CD4-positive, alpha-beta T cell (primary cell): ENCODE measurements around the gene DCAF4. TPM values are rescaled to one million over a fixed set of nuclear protein-coding genes. Genes with fewer than 3 reads are reported as not detected.

Experiments used
- ATAC-seq: fragments of 200-7000 bp; cut with Tn5 transposase; one replicate; pipeline ENCODE4 v1.10.0; 2022; ENCODE audit warnings: mild to moderate bottlenecking; ENCODE audit not compliant: poor library complexity
- CTCF ChIA-PET: fragments of 350-600 bp; sonication (Branson Sonifier 250); formaldehyde crosslinking; loops from one replicate; lab custom pipeline; 2021; ENCODE audit warnings: antibody characterized with exemption, inconsistent platforms; lab: Charles Lee
- POLR2A ChIA-PET: fragments of 350-600 bp; sonication (Branson Sonifier 250); formaldehyde crosslinking; loops from one replicate; lab custom pipeline; 2021; ENCODE audit warnings: antibody characterized with exemption, inconsistent platforms; lab: Charles Lee
- DNase-seq, 14 experiments: peaks; one replicate each; pipeline ENCODE4 v3.0.0-alpha.2; 2013 to 2020; ENCODE audit warnings: mixed read lengths in 2 of 14
- H3K27ac ChIP-seq, 2 donors: one replicate each; pipeline versions ENCODE4 v1.5.1 to v1.7.0; 2013; ENCODE audit warnings: low read length in 2 of 2, low read depth in 1 of 2, mild to moderate bottlenecking in 1 of 2
- H3K27me3 ChIP-seq, 2 experiments: 1 replicate in 1 of 2; 2 replicates in 1 of 2; pipeline versions ENCODE4 v1.6.1 to v1.7.0; 2013; ENCODE audit warnings: low read length in 2 of 2, control low read depth in 1 of 2, mild to moderate bottlenecking in 1 of 2, moderate library complexity in 1 of 2; ENCODE audit not compliant: insufficient read depth in 2 of 2, control insufficient read depth in 1 of 2
- H3K36me3 ChIP-seq: one replicate; pipeline ENCODE4 v1.6.1; 2013; ENCODE audit warnings: low read length, control low read depth; ENCODE audit not compliant: insufficient read depth
- H3K4me1 ChIP-seq: one replicate; pipeline ENCODE4 v1.6.1; 2013; ENCODE audit warnings: low read length, control low read depth; ENCODE audit not compliant: insufficient read depth
- H3K4me3 ChIP-seq: one replicate; pipeline ENCODE4 v1.5.1; 2013; ENCODE audit warnings: mild to moderate bottlenecking, low read length, moderate library complexity
- H3K9me3 ChIP-seq, 2 experiments: 1 replicate in 1 of 2; 2 replicates in 1 of 2; pipeline versions ENCODE4 v1.6.1 to v1.7.0; 2013; ENCODE audit warnings: low read length in 2 of 2, mild to moderate bottlenecking in 2 of 2, control low read depth in 1 of 2, moderate library complexity in 1 of 2; ENCODE audit not compliant: control insufficient read depth in 1 of 2, insufficient read depth in 1 of 2
- H3K27ac Mint-ChIP-seq: one replicate; pipeline ENCODE4 v1.8.0; 2020; ENCODE audit warnings: mixed read lengths
- H3K27me3 Mint-ChIP-seq: one replicate; pipeline ENCODE4 v1.8.0; 2021; ENCODE audit warnings: mixed read lengths
- H3K36me3 Mint-ChIP-seq: one replicate; pipeline ENCODE4 v1.8.0; 2021; ENCODE audit warnings: low read depth, mixed read lengths
- H3K4me1 Mint-ChIP-seq: one replicate; pipeline ENCODE4 v1.8.0; 2021; ENCODE audit warnings: low read depth, mixed read lengths
- H3K4me3 Mint-ChIP-seq: one replicate; pipeline ENCODE4 v1.8.0; 2020; ENCODE audit warnings: mild to moderate bottlenecking, mixed read lengths
- H3K9me3 Mint-ChIP-seq: one replicate; pipeline ENCODE4 v1.8.0; 2020; ENCODE audit warnings: mixed read lengths
- intact Hi-C, 2 experiments: fragments of 100-400 bp; cut with DNase I in 1 of 2; cut with micrococcal nuclease in 1 of 2; formaldehyde crosslinking; loops; one replicate each; pipeline versions ENCODE4 v1.15.1 to v1.9.0; 2023 to 2025; cut with DNase I, micrococcal nuclease
- total RNA-seq, 174 experiments: library from RNA in 2 of 174; stranded (reverse) in 2 of 174; gene quantifications; one replicate each; pipeline ENCODE4 v1.2.3 and lab custom pipeline; 2021 to 2026
- TF ChIP-seq, protein P1 (sequence below): fragments of 200-600 bp; IDR thresholded peaks from one replicate; pipeline ENCODE4 v1.8.0; 2022; ENCODE audit warnings: antibody characterized with exemption, mild to moderate bottlenecking

DCAF4 gene
- total RNA-seq, 2 experiments from 2014 or later: 20.8 to 22.8 TPM

GRCh38 chr14:72916174-72916573 is 10.1 kb upstream of the DCAF4 start:
- Mint-ChIP-seq H3K27ac (no peak overlapping the region), H3K4me1 (no peaks in the 10 kb centered on the region), H3K27me3 (peaks cover 16% of the 10 kb centered on the region), H3K36me3 (no peaks in the 10 kb centered on the region), H3K4me3 (no peak overlapping the region), H3K9me3 (no peaks in the 10 kb centered on the region)
- ChIA-PET POLR2A (no interaction called here), CTCF (no interaction called here)
- Histone ChIP-seq H3K4me1 (no peaks in the 10 kb centered on the region), H3K27me3 (peaks cover 2 to 4% of the 10 kb centered on the region in 2 experiments), H3K36me3 (no peaks in the 10 kb centered on the region), H3K9me3 (no peaks in the 10 kb centered on the region), H3K4me3 (no peak overlapping the region), H3K27ac (no peak overlapping the region)
- TF ChIP-seq, protein P1, sequence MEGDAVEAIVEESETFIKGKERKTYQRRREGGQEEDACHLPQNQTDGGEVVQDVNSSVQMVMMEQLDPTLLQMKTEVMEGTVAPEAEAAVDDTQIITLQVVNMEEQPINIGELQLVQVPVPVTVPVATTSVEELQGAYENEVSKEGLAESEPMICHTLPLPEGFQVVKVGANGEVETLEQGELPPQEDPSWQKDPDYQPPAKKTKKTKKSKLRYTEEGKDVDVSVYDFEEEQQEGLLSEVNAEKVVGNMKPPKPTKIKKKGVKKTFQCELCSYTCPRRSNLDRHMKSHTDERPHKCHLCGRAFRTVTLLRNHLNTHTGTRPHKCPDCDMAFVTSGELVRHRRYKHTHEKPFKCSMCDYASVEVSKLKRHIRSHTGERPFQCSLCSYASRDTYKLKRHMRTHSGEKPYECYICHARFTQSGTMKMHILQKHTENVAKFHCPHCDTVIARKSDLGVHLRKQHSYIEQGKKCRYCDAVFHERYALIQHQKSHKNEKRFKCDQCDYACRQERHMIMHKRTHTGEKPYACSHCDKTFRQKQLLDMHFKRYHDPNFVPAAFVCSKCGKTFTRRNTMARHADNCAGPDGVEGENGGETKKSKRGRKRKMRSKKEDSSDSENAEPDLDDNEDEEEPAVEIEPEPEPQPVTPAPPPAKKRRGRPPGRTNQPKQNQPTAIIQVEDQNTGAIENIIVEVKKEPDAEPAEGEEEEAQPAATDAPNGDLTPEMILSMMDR: no peak
- intact Hi-C loops: no loop called here
- no peak for ATAC-seq
- DNase-seq: no peak

- peaks cover 18% of the 10 kb centered on the region for H3K27me3 Mint-ChIP-seq
- CTCF ChIA-PET: no interaction called here
- intact Hi-C loops: no loop called here
- Histone ChIP-seq H3K9me3 (no peaks in the 10 kb centered on the region), H3K36me3 (no peaks in the 10 kb centered on the region), H3K27ac (no peak overlapping the region), H3K27me3 (peaks cover 2 to 4% of the 10 kb centered on the region in 2 experiments), H3K4me1 (no peaks in the 10 kb centered on the region), H3K4me3 (no peak overlapping the region)
- TF ChIP-seq, protein P1: no peak
- H3K9me3 Mint-ChIP-seq: no peaks in the 10 kb centered on the region
- H3K36me3 Mint-ChIP-seq: no peaks in the 10 kb centered on the region
- H3K4me3 Mint-ChIP-seq: no peak overlapping the region
- no peaks in the 10 kb centered on the region for H3K4me1 Mint-ChIP-seq
- POLR2A ChIA-PET: interaction anchor here (0.8 kb wide), 1 partner anchor 9 kb away, joined by 3 read pairs; the partner anchor contains the start of gene DCAF4
- no peak for ATAC-seq
- H3K27ac Mint-ChIP-seq: no peak overlapping the region
- DNase-seq: no peak
Observed at GRCh38 chr14:72917094-72917802, 9.0 kb upstream of the DCAF4 start.

GRCh38 chr14:72920008-72920407 is 6.3 kb upstream of the DCAF4 start:
- ATAC-seq: no peak
- Histone ChIP-seq H3K27ac (no peak overlapping the region), H3K4me3 (no peak overlapping the region), H3K9me3 (no peaks in the 10 kb centered on the region), H3K36me3 (no peaks in the 10 kb centered on the region), H3K27me3 (peaks cover 2 to 4% of the 10 kb centered on the region in 2 experiments), H3K4me1 (no peaks in the 10 kb centered on the region)
- no peaks in the 10 kb centered on the region for H3K4me1 Mint-ChIP-seq
- peaks cover 13% of the 10 kb centered on the region for H3K27me3 Mint-ChIP-seq
- no peak overlapping the region for H3K27ac Mint-ChIP-seq
- no peaks in the 10 kb centered on the region for H3K9me3 Mint-ChIP-seq
- H3K4me3 Mint-ChIP-seq: no peak overlapping the region
- DNase-seq: no peak
- ChIA-PET CTCF (interaction anchor here (1.5 kb wide), 1 partner anchor 28 kb away, joined by 3 read pairs; no protein-coding TSS in a partner anchor), POLR2A (no interaction called here)
- intact Hi-C loops: loop anchor here in 1 of 2 experiments (10.0 kb wide), 2 partner anchors 1165 to 1575 kb away; partner anchors contain the start of genes ALDH6A1, ISCA2, LIN52 and NPC2
- no peaks in the 10 kb centered on the region for H3K36me3 Mint-ChIP-seq
- TF ChIP-seq, protein P1: no peak
